Neural cell (in vitro differentiated cells): ENCODE measurements around the gene SNRPA. TPM values are rescaled to one million over a fixed set of nuclear protein-coding genes. Genes with fewer than 3 reads are reported as not detected.

Experiments used
- H2AFZ ChIP-seq: fragments of 200-600, 300-800 bp; sonication (generic), shearing (Covaris generic); 2 replicates; pipeline ENCODE4 v1.6.0; 2014; ENCODE audit warnings: low read depth, mild to moderate bottlenecking, antibody characterized with exemption, low read length, moderate library complexity
- H3F3A ChIP-seq: fragments of 200-600 bp; shearing (Covaris generic); 2 replicates; pipeline ENCODE4 v1.6.1; 2016; ENCODE audit warnings: mild to moderate bottlenecking, moderate library complexity, mixed read lengths, antibody characterized with exemption, low read length; ENCODE audit not compliant: insufficient read depth, poor library complexity, severe bottlenecking
- H3K27ac ChIP-seq: fragments of 200-600, 300-800 bp; sonication (generic), shearing (Covaris generic); 2 replicates; pipeline ENCODE4 v1.5.1; 2014; ENCODE audit warnings: mild to moderate bottlenecking, low read length, moderate library complexity
- H3K27me3 ChIP-seq: fragments of 300-800, 200-600 bp; sonication (generic), shearing (Covaris generic); 2 replicates; pipeline ENCODE4 v1.6.0; 2014; ENCODE audit warnings: mild to moderate bottlenecking, low read depth, low read length, moderate library complexity; ENCODE audit not compliant: insufficient read depth
- H3K36me3 ChIP-seq: fragments of 300-800, 200-600 bp; sonication (generic), shearing (Covaris generic); 2 replicates; pipeline ENCODE4 v1.5.1; 2014; ENCODE audit warnings: mild to moderate bottlenecking, antibody characterized with exemption, low read length, moderate library complexity; ENCODE audit not compliant: insufficient read depth
- H3K4me2 ChIP-seq: fragments of 300-800, 200-600 bp; sonication (generic), shearing (Covaris generic); 2 replicates; pipeline ENCODE4 v1.6.0; 2014; ENCODE audit warnings: mild to moderate bottlenecking, low read length
- H3K4me3 ChIP-seq: fragments of 300-800, 200-600 bp; sonication (generic), shearing (Covaris generic); 2 replicates; pipeline ENCODE4 v1.5.1; 2014; ENCODE audit warnings: mild to moderate bottlenecking, low read length, moderate library complexity
- H3K79me2 ChIP-seq: fragments of 200-600 bp; shearing (Covaris generic); replicated peaks from 2 replicates; pipeline ENCODE4 v1.6.0; 2014; ENCODE audit warnings: mild to moderate bottlenecking, low read length, moderate library complexity; ENCODE audit not compliant: insufficient read depth
- H3K9ac ChIP-seq: fragments of 300-800, 200-600 bp; sonication (generic), shearing (Covaris generic); 2 replicates; pipeline ENCODE4 v1.6.1; 2016; ENCODE audit warnings: mild to moderate bottlenecking, low read length, mixed read lengths
- H3K9me2 ChIP-seq: fragments of 200-600 bp; shearing (Covaris generic); 2 replicates; pipeline ENCODE4 v1.6.1; 2016; ENCODE audit warnings: mild to moderate bottlenecking, low read length, mixed read lengths; ENCODE audit not compliant: insufficient read depth
- H3K9me3 ChIP-seq: fragments of 200-600, 300-800 bp; sonication (generic), shearing (Covaris generic); 2 replicates; pipeline ENCODE4 v1.6.1; 2016; ENCODE audit warnings: mild to moderate bottlenecking, mixed run types, low read length, moderate library complexity, mixed read lengths
- H4K20me1 ChIP-seq: fragments of 200-600 bp; shearing (Covaris generic); 2 replicates; pipeline ENCODE4 v1.6.1; 2016; ENCODE audit warnings: mild to moderate bottlenecking, mixed run types; ENCODE audit not compliant: insufficient read depth
- EP300 ChIP-seq: fragments of 450-650 bp; conservative IDR thresholded peaks from 2 replicates; pipeline ENCODE4 v1.6.1; 2014; ENCODE audit warnings: antibody characterized with exemption, mild to moderate bottlenecking, moderate library complexity; ENCODE audit not compliant: poor library complexity, severe bottlenecking
- EZH2 ChIP-seq: fragments of 200-600, 300-800 bp; shearing (Covaris generic), sonication (generic); IDR thresholded peaks from 2 replicates; pipeline ENCODE4 v1.6.1; 2014; ENCODE audit warnings: antibody characterized with exemption, low read length, borderline replicate concordance, mild to moderate bottlenecking; ENCODE audit not compliant: insufficient read depth, poor library complexity, severe bottlenecking
- MXI1 ChIP-seq: fragments of 450-650 bp; conservative IDR thresholded peaks from 2 replicates; pipeline ENCODE4 v1.6.1; 2014; ENCODE audit warnings: antibody characterized with exemption, mild to moderate bottlenecking; ENCODE audit not compliant: poor library complexity, severe bottlenecking
- POLR2AphosphoS5 ChIP-seq: IDR thresholded peaks from 2 replicates; pipeline ENCODE4 v1.6.1; 2012
- RAD21 ChIP-seq: fragments of 450-650 bp; conservative IDR thresholded peaks from 2 replicates; pipeline ENCODE4 v1.6.1; 2014; ENCODE audit warnings: antibody characterized with exemption, mild to moderate bottlenecking, moderate library complexity
- SMC3 ChIP-seq: fragments of 450-650 bp; conservative IDR thresholded peaks from 2 replicates; pipeline ENCODE4 v1.6.1; 2014; ENCODE audit warnings: antibody characterized with exemption, mild to moderate bottlenecking, moderate library complexity; ENCODE audit not compliant: poor library complexity
- TAF1 ChIP-seq: IDR thresholded peaks from 2 replicates; pipeline ENCODE4 v1.6.1; 2012; ENCODE audit warnings: low read depth
- polyA plus RNA-seq: library from polyadenylated mRNA; depleted of rRNA; stranded (reverse); fragments of >200 nt; gene quantifications from 2 replicates; pipeline ENCODE4 v1.2.3, GENCODE V29; 2014
- TF ChIP-seq, protein P1 (sequence below): fragments of 450-650 bp; IDR thresholded peaks from 2 replicates; pipeline ENCODE4 v1.5.1; 2014; ENCODE audit warnings: antibody characterized with exemption, mild to moderate bottlenecking, moderate library complexity; ENCODE audit not compliant: poor library complexity, severe bottlenecking
- TF ChIP-seq, protein P2 (sequence below): IDR thresholded peaks from 2 replicates; pipeline ENCODE4 v1.6.1; 2012; ENCODE audit warnings: borderline replicate concordance

SNRPA gene
- polyA plus RNA-seq, 1 donor from 2014 or later, result 29.9 TPM

DNA sequence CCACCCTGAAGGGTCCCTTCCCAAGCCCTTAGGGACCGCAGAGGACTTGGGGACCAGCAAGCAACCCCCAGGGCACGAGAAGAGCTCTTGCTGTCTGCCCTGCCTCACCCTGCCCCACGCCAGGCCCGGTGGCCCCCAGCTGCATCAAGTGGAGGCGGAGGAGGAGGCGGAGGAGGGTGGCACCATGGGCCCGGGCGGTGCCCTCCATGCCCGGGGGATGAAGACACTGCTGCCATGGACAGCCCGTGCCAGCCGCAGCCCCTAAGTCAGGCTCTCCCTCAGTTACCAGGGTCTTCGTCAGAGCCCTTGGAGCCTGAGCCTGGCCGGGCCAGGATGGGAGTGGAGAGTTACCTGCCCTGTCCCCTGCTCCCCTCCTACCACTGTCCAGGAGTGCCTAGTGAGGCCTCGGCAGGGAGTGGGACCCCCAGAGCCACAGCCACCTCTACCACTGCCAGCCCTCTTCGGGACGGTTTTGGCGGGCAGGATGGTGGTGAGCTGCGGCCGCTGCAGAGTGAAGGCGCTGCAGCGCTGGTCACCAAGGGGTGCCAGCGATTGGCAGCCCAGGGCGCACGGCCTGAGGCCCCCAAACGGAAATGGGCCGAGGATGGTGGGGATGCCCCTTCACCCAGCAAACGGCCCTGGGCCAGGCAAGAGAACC, 49.5 kb downstream of the SNRPA start:
- TF ChIP-seq EP300 (no peak), TAF1 (no peak), SMC3 (no peak), RAD21 (no peak), MXI1 (no peak), EZH2 (no peak), POLR2AphosphoS5 (no peak)
- TF ChIP-seq, protein P1, sequence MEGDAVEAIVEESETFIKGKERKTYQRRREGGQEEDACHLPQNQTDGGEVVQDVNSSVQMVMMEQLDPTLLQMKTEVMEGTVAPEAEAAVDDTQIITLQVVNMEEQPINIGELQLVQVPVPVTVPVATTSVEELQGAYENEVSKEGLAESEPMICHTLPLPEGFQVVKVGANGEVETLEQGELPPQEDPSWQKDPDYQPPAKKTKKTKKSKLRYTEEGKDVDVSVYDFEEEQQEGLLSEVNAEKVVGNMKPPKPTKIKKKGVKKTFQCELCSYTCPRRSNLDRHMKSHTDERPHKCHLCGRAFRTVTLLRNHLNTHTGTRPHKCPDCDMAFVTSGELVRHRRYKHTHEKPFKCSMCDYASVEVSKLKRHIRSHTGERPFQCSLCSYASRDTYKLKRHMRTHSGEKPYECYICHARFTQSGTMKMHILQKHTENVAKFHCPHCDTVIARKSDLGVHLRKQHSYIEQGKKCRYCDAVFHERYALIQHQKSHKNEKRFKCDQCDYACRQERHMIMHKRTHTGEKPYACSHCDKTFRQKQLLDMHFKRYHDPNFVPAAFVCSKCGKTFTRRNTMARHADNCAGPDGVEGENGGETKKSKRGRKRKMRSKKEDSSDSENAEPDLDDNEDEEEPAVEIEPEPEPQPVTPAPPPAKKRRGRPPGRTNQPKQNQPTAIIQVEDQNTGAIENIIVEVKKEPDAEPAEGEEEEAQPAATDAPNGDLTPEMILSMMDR, result no peak
- TF ChIP-seq, protein P2, sequence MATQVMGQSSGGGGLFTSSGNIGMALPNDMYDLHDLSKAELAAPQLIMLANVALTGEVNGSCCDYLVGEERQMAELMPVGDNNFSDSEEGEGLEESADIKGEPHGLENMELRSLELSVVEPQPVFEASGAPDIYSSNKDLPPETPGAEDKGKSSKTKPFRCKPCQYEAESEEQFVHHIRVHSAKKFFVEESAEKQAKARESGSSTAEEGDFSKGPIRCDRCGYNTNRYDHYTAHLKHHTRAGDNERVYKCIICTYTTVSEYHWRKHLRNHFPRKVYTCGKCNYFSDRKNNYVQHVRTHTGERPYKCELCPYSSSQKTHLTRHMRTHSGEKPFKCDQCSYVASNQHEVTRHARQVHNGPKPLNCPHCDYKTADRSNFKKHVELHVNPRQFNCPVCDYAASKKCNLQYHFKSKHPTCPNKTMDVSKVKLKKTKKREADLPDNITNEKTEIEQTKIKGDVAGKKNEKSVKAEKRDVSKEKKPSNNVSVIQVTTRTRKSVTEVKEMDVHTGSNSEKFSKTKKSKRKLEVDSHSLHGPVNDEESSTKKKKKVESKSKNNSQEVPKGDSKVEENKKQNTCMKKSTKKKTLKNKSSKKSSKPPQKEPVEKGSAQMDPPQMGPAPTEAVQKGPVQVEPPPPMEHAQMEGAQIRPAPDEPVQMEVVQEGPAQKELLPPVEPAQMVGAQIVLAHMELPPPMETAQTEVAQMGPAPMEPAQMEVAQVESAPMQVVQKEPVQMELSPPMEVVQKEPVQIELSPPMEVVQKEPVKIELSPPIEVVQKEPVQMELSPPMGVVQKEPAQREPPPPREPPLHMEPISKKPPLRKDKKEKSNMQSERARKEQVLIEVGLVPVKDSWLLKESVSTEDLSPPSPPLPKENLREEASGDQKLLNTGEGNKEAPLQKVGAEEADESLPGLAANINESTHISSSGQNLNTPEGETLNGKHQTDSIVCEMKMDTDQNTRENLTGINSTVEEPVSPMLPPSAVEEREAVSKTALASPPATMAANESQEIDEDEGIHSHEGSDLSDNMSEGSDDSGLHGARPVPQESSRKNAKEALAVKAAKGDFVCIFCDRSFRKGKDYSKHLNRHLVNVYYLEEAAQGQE, result no peak
- Histone ChIP-seq H3K4me2 (peak overlapping the region; percentile 87), H3K4me3 (peak overlapping the region; percentile 92), H3K27ac (peak overlapping the region; percentile 76), H3K9me3 (no peaks in the 10 kb centered on the region), H3K9ac (peak overlapping the region; percentile 94), H4K20me1 (peaks cover 10% of the 10 kb centered on the region), H2AFZ (no peak overlapping the region), H3F3A (no peaks in the 10 kb centered on the region), H3K27me3 (no peaks in the 10 kb centered on the region), H3K9me2 (no peaks in the 10 kb centered on the region), H3K36me3 (peaks cover 3% of the 10 kb centered on the region), H3K79me2 (peaks cover 58% of the 10 kb centered on the region)

DNA sequence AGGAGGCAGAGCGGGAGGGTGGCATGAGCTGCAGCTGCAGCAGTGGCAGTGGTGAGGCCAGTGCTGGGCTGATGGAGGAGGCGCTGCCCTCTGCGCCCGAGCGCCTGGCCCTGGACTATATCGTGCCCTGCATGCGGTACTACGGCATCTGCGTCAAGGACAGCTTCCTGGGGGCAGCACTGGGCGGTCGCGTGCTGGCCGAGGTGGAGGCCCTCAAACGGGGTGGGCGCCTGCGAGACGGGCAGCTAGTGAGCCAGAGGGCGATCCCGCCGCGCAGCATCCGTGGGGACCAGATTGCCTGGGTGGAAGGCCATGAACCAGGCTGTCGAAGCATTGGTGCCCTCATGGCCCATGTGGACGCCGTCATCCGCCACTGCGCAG, 50.0 kb downstream of the SNRPA start:
- Histone ChIP-seq H3K79me2 (peaks cover 63% of the 10 kb centered on the region), H3K9ac (peak overlapping the region; percentile 94), H3K36me3 (peaks cover 3% of the 10 kb centered on the region), H3K27me3 (no peaks in the 10 kb centered on the region), H2AFZ (no peak overlapping the region), H3K4me2 (peak overlapping the region; percentile 39), H3K27ac (no peak overlapping the region), H3K4me3 (peak overlapping the region; percentile 92), H3K9me3 (no peaks in the 10 kb centered on the region), H3K9me2 (no peaks in the 10 kb centered on the region), H4K20me1 (peaks cover 10% of the 10 kb centered on the region), H3F3A (no peaks in the 10 kb centered on the region)
- TF ChIP-seq SMC3 (no peak), TAF1 (no peak), EP300 (no peak), MXI1 (no peak), RAD21 (no peak), POLR2AphosphoS5 (no peak), EZH2 (no peak)
- TF ChIP-seq, protein P2, result no peak
- TF ChIP-seq, protein P1, result no peak
